HG02943 (cell line): ENCODE results near the gene DYNLL2.
A peak's percentile ranks its signal among the peaks of the same experiment; 100 is the strongest.
"Not testable (repeated sequence)": the region's sequence is repeated elsewhere in the genome, so short reads cannot be mapped to it uniquely, and the experiment has no call there.

Source experiments
- ATAC-seq: cut with Tn5 transposase; IDR thresholded peaks from one replicate; pipeline ENCODE4 v1.9.1; 2021; ENCODE audit warnings: mild to moderate bottlenecking, low read depth, moderate library complexity; ENCODE audit not compliant: unreplicated experiment

Gene DYNLL2

DNA sequence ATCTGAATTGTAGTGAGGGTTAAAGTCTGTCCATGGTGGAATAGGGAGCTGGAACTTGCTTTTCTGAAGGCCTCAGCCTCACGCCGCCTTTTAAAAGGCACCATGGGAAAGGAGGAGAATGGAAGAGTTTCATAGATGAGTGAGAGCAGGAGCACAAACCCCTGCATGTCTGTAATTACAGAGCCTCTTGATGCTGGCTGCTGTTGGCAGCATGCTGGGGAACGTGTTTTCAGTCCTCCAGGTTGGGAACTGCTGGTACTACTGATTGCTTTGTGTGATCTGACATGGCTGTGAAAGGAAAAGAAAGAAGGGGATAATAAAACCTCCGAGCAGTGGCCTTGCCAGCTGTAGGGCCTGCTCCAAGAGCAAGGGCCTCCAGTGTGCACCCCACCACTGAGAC is 16.8 kb upstream of the DYNLL2 start:
- no peak for ATAC-seq

DNA sequence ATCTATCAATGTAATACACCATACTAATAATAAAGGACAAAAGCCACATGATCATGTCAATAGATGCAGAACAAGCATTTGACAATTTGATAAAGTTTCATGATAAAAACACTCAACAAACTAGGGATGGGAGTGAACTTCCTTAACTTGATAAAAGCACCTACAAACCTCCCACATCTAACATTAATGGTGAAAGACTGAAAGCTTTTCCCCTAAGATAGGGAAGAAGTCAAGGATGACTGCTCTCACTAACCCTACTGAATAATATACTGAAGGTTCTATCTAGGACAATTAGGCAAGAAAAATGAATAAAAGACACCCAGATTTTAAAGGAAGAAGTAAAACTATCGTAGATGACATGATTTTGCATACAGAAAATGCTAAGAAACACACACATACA is 10.4 kb upstream of the DYNLL2 start:
- no peak for ATAC-seq

DNA sequence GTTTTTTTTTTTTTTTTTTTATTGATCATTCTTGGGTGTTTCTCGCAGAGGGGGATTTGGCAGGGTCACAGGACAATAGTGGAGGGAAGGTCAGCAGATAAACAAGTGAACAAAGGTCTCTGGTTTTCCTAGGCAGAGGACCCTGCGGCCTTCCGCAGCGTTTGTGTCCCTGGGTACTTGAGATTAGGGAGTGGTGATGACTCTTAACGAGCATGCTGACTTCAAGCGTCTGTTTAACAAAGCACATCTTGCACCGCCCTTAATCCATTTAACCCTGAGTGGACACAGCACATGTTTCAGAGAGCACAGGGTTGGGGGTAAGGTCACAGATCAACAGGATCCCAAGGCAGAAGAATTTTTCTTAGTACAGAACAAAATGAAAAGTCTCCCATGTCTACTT is 10.0 kb upstream of the DYNLL2 start:
- ATAC-seq, result not testable (repeated sequence)

DNA sequence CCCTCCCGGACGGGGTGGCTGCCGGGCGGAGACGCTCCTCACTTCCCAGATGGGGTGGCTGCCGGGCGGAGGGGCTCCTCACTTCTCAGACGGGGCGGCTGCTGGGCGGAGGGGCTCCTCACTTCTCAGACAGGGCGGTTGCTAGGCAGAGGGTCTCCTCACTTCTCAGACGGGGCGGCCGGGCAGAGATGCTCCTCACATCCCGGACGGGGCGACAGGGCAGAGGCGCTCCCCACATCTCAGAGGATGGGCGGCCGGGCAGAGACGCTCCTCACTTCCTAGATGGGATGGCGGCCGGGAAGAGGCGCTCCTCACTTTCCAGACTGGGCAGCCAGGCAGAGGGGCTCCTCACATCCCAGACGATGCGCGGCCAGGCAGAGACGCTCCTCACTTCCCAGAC is 8.8 kb upstream of the DYNLL2 start:
- not testable (repeated sequence) for ATAC-seq

- no peak for ATAC-seq
Measured at GRCh38 chr17:58079300-58080033, 3.8 kb upstream of the DYNLL2 start.

DNA sequence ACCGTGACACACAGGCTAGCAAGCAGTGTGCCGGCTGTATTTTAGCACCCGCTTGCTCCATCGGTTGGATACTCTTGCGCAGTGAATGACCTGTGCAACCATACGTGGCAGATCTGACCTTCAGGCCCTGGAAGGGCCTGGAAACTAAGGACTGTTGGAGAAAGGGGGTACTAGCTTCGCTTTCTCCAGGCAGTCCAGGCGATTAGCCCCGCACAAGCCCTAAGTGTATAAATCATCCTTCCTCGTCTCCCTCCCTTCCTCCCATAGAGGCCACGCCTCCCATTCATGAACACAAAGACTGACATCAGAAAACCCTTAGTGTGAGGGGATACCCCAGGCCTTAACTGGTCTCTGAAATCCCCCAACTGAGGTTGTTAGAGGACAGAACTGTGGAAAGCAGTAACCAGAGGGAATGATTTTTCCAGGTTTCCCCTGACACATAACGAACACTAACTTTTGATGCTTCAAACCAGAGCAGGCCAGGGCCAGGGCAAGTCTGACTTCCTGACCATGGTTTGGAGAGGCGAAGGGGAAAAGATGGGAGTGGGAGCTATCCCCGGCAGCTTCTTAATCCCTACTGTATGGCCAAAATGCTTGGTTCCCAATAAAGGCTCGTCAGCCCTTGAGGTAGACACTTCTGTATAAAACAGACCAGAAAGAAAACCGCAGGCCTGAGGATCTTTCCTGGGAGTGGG is 1.4 kb upstream of the DYNLL2 start:
- no peak for ATAC-seq

DNA sequence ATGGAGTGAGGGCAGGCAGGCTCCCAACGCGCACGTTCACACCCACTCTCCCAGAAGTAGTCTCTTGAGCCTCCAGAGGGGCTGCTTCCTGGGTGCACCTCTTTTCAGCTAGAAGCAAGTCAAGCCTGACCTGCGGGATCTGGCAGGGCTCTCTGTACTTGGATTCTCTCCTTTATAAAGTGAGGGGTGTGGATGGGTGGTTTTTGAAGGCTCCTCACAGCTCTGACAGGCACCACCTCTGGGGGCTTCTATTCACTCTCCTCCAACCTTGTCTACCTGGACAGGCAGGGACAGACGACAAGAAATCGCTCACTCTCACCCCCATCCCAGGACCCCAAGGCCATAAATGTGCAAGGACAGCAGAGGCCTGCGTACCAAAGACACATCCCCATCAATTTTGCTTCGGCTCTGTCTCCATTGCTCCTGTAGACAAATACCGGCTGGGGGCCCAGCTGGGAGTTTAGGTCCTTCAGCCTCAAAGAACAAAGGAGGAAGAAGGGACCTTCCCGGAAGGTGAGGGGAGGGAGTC is 814 bp upstream of the DYNLL2 start:
- ATAC-seq, result no peak

DNA sequence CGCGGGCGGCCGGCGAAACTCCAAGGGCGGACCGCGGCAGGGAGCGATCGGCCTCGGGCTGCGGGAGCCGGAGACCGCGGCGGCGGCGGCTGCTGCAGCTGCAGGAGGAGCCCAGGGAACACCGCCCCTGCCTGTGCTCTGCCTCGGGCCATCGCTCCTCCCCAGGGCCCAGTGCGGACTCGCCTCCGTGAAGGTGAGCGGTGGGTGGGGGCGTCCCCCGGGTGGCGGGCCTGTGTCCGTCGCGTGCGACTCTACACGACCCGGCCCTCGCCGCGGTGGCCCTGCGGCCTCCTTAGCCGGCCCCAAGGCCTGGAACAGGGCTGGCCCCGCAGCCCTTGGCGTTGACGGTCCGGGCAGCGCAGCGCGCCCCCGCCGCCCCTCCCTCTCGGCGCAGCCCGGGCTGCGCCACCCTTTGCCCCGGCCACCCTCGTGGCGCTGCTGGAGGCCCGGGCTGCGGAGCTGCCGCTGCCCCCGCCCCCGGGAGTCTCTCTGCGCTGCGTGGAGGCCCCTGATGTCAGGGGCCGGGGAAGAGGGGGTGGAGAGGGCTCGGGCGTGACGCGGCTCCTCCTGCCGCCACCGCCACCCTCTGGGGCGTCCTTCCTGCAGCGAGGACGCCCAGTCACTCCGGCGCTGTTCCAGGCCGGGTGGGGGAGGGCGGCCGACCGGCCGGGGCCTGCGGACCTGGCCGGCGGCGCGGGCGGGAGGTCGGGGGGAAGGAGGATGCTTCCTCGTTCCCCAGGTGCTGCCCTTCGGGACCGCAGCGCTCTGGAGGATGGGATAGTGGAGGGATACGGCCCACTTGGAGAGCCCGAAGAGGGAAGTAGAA is 485 bp downstream of the DYNLL2 start:
- ATAC-seq, result peak; percentile 40

DNA sequence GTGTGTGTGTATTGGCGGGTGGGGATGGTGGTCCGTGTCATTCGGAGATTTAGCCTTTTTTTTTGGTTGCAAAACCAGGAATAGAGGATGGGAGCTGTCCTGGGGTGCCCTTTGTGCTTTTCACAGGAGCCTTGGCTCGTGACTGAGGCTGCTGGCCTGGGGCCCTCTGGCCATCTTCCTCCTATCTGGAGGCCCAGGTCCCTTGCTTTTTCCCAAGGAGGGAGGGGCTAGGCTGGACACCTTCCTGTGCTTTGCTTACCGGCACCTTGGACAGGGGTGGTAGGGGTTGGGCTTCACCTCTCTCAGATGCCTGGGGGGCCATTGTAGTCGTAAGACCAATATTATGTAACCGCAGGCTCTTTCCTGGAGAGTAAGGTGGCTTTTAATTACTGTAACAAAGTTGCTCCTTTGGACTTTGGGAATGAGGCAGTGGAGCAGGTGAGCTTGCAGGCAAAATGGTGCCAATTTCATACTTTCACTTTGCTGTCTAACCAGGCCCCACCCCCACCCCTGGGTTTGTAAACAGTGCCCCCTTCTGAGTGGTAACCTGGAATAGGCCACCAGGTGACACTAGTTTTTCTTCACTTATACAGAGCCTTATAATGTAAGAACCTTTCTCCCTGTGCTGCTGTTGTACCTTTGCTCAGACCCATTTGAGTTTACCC is 1.2 kb downstream of the DYNLL2 start:
- ATAC-seq, result no peak

DNA sequence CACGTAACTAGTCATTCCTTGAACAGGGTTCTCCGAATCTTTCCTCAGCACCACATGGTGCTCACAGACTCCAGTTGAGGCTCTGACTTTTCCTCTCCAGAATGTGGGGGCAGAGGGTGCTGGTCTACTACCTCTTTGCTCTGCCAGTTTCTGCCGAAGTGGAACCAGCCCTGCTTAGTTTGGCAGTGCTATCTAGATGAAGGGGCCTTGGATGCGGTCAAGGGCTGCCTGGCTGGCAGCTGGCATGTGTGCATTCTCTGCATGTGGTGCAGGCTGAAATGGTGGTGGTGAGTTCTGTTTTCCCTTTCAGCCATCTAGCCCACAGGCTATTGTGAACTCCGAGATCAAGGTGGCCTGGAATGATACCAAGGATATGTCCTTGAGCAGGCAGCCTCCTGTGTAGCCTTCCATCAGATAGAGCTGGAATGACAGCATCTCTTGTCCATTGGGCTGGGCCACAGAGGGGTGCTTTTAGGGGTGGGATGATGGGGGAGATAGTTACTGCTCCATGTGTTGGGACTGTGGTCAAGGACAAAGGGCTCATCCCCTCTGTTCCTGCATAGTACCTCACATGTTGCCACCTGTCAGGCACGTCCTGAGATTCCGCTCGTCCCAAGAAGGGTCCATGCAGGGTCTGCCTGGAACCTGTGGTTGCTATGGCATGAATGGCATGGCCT is 2.0 kb downstream of the DYNLL2 start:
- ATAC-seq, result no peak

- no peak for ATAC-seq
Measured at GRCh38 chr17:58086953-58087352, 3.7 kb downstream of the DYNLL2 start.

DNA sequence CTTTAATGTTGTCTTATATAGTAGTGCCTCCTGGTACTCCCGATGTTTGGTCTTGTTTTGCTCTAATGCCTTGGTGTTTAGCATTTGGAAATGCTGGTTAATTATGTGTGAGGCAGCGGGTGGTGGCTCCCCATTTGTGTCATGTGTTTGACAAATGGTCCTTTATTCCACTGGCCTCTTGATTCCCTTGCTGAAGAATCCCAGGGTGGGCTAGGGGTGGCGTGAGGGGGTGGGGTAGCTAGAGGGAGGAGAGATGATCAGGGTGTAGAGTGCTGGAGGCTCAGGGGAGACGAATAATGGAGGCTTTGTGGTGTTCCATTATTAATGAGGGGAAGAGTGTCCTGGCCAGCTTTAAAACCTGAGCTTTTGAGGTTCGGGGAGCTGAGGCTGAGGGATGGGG is 5.4 kb downstream of the DYNLL2 start:
- ATAC-seq, result no peak

DNA sequence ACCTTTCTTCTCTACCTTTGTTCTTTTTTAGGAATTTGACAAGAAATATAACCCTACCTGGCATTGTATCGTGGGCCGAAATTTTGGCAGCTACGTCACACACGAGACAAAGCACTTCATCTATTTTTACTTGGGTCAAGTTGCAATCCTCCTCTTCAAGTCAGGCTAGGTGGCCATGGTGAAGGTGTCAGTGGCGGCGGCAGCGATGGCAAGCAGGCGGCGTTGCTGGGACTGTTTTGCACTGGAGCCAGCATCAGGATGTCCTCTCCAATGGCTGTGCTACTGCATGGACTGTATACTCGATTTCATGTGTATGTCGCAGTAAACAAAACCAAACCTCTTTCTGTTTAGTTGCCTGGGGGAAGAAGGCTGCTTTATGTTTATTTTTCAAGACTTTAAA is 5.9 kb downstream of the DYNLL2 start:
- ATAC-seq, result no peak

DNA sequence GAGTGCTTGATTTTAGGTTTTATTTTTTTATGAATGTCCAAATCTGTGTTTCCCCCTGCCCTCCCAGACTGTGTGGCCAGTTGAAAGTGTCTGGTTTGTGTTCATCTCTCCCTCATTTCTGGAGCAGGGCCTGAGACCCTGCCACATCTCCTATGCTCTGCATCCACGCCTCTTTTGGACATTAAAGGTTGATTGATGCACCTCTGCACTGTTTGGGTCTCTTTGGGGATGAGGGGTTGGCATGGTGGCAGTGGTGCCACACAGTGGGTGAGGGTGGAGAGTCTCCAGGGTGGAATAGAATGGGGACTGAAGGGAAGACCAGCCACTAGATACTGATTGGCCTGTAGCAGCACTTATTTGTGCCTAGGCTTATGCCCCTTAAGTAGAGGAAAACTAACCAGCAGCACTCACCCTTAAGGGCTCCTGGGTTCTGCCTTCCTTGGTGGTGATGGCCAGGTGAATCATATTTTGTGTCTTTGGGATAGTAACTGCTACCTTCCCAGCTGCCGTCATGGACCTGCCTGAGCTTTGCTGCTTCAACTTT is 7.9 kb downstream of the DYNLL2 start:
- no peak for ATAC-seq

DNA sequence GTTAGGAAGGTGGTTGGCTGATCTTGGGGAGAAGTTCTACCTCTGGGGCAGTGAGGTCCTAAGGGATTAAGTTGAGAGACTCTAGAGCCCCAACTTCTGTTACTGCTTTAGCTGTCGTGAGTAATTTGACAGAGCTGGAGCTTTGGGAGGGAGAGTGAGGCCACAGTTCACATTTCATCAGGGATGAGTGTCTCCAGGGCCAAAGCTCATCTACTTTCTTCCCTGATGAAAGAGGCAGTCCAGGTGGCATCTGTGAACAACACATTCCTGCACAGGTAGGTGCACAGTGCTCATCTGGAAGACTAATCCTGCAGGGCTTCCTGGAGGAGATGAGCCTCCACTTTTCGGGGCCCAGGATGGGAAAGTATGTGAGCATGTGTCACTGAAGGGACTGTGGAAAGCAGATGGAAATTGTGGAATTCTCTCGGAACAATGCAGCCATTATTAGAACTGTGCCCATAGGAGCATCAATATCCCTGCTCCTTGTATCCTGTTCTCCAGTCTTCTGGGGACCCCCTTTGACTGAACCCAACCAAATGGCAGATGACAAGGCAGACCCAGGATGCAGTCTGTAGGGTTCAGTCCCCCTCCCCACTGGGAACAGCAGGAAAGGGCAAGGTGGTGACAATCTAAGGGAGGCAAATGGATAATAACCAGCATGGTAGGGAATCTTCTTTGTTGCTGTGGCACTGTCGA is 9.0 kb downstream of the DYNLL2 start:
- ATAC-seq, result no peak

DNA sequence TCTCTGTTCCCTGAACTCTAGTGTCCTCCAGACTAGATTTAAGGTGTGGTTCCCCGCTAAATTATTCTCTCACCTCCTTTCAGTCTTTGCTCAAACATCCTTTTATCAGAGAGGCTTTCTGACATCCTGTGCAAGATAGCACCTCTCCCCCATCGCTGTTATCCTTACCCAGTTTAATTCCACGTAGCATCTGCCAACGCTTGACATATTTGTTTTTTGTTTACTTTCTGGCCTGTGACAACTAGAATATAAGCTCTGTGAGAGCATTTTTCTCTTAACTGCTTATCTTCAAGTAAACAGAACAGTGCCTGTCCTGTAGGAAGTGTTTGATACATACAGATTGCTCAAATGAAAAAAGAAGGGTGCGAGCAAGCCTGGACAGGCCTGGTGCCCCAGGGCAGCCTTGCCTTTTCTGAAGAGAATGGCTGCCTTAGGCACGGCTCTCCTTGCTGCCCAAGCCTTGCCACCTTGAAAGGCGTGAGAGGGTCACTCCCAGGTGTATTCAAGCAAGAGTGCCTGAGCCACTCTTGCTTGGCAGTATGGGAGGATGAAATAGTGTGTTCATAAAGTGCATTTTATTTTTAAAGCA is 9.7 kb downstream of the DYNLL2 start:
- no peak for ATAC-seq

GRCh38 chr17:58094118-58094517 is 10.9 kb downstream of the DYNLL2 start:
- no peak for ATAC-seq

DNA sequence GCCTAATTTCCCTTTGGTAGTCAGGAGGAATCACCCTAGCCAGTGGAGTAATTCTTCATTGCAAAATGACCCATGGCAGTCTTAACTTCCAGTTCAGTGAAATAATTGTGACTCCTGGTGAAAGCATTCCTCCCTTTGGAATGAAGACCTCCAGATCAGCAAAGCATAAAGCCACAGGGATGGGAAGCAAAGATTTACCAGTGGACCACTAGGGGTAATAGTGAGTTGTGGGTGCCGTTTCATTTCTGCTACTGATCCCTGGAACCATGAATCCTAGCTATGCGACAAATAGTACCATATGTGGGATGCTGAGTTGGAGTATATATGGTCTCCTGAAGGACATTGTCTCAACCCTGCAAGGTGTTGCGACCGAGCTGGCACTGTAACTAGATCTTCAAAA is 13.7 kb downstream of the DYNLL2 start:
- no peak for ATAC-seq
